ENCODE measurements around the gene CSNK2A1.

Gene CSNK2A1

DNA sequence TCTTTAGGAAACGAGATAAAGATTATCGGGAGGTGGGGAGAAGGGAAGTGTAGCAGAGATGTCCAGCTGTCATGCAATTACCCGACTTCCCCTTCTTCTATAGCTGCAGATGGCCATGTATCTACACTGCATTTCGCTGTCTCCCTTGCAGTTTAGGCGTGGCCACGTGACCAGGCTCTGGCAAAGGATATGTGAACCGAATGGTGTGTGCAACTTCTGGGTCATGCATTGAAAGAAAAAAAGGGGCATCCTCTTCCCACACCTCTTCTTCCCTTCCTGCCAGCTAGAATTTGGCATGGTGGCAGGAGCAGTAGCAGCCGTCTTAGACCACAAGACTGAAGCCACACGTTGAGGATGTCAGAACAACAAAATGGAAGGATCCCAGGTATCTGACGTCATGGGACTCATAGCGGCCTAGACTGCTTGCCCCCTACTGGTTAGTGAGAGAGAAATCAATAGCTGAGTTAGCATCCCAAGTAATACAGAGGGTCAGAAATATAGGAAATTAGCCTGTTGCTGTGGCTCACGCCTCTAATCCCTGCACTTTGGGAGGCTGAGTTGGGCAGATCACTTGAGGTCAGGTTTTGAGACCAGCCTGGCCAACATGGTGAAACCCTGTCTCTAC lies 33.7 kb upstream of the CSNK2A1 start:
- no peak for TF ChIP-seq EZH2phosphoT487 (IDR thresholded peaks at IDR 0.05; ENCODE audit: low read depth)
- TF ChIP-seq, protein P1, sequence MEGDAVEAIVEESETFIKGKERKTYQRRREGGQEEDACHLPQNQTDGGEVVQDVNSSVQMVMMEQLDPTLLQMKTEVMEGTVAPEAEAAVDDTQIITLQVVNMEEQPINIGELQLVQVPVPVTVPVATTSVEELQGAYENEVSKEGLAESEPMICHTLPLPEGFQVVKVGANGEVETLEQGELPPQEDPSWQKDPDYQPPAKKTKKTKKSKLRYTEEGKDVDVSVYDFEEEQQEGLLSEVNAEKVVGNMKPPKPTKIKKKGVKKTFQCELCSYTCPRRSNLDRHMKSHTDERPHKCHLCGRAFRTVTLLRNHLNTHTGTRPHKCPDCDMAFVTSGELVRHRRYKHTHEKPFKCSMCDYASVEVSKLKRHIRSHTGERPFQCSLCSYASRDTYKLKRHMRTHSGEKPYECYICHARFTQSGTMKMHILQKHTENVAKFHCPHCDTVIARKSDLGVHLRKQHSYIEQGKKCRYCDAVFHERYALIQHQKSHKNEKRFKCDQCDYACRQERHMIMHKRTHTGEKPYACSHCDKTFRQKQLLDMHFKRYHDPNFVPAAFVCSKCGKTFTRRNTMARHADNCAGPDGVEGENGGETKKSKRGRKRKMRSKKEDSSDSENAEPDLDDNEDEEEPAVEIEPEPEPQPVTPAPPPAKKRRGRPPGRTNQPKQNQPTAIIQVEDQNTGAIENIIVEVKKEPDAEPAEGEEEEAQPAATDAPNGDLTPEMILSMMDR (IDR thresholded peaks at IDR 0.05; ENCODE audit: low read depth, low read length) = peak; percentile 33; the same call in 1 of the 2 replicates

GRCh38 chr20:576156-576555 lies 32.6 kb upstream of the CSNK2A1 start:
- Histone ChIP-seq H3K9ac (ENCODE audit: low read length) (no peak overlapping the region), H3K4me2 (ENCODE audit: low read length) (no peak overlapping the region), H3K36me3 (replicated peaks; ENCODE audit: low read depth, low read length) (no peaks in the 10 kb centered on the region), H3K4me1 (ENCODE audit: low read length) (peaks cover 6% of the 10 kb centered on the region; the same call in 1 of the 2 replicates), H3K79me2 (ENCODE audit: low read length) (no peaks in the 10 kb centered on the region), H3K27ac (ENCODE audit: low read length) (no peak overlapping the region), H3K27me3 (ENCODE audit: low read depth, low read length) (peaks cover 24% of the 10 kb centered on the region), H3K4me3 (ENCODE audit: low read length) (no peak overlapping the region), H4K20me1 (ENCODE audit: insufficient read depth, low read length) (no peaks in the 10 kb centered on the region), H3K9me3 (ENCODE audit: insufficient read depth, low read length) (no peaks in the 10 kb centered on the region), H2AFZ (ENCODE audit: low read depth, low read length) (no peak overlapping the region)
- no peak for TF ChIP-seq EZH2phosphoT487 (IDR thresholded peaks at IDR 0.05; ENCODE audit: low read depth)
- TF ChIP-seq, protein P1 (IDR thresholded peaks at IDR 0.05; ENCODE audit: low read depth, low read length) = no peak

More for the DNA sequence above, 33.7 kb upstream of the CSNK2A1 start:
- Histone ChIP-seq H3K27ac (ENCODE audit: low read length) (no peak overlapping the region), H3K79me2 (ENCODE audit: low read length) (no peaks in the 10 kb centered on the region), H4K20me1 (ENCODE audit: insufficient read depth, low read length) (no peaks in the 10 kb centered on the region), H3K9me3 (ENCODE audit: insufficient read depth, low read length) (no peaks in the 10 kb centered on the region), H2AFZ (ENCODE audit: low read depth, low read length) (peak overlapping the region; percentile 73; the same call in 1 of the 2 replicates), H3K4me1 (ENCODE audit: low read length) (peaks cover 14% of the 10 kb centered on the region), H3K4me3 (ENCODE audit: low read length) (no peak overlapping the region), H3K4me2 (ENCODE audit: low read length) (peak overlapping the region; percentile 7; the same call in 1 of the 2 replicates), H3K36me3 (replicated peaks; ENCODE audit: low read depth, low read length) (no peaks in the 10 kb centered on the region), H3K27me3 (ENCODE audit: low read depth, low read length) (peaks cover 30% of the 10 kb centered on the region), H3K9ac (ENCODE audit: low read length) (no peak overlapping the region)

- Histone ChIP-seq H3K4me3 (ENCODE audit: low read length) (no peak overlapping the region), H3K4me1 (ENCODE audit: low read length) (peaks cover 2% of the 10 kb centered on the region; the same call in 1 of the 2 replicates), H3K27ac (ENCODE audit: low read length) (no peak overlapping the region), H3K27me3 (ENCODE audit: low read depth, low read length) (peaks cover 21% of the 10 kb centered on the region), H3K9me3 (ENCODE audit: insufficient read depth, low read length) (no peaks in the 10 kb centered on the region), H3K79me2 (ENCODE audit: low read length) (no peaks in the 10 kb centered on the region), H3K4me2 (ENCODE audit: low read length) (no peak overlapping the region), H2AFZ (ENCODE audit: low read depth, low read length) (no peak overlapping the region), H3K9ac (ENCODE audit: low read length) (no peak overlapping the region), H4K20me1 (ENCODE audit: insufficient read depth, low read length) (no peaks in the 10 kb centered on the region), H3K36me3 (replicated peaks; ENCODE audit: low read depth, low read length) (no peaks in the 10 kb centered on the region)
- TF ChIP-seq, protein P1 (IDR thresholded peaks at IDR 0.05; ENCODE audit: low read depth, low read length) = no peak
- TF ChIP-seq EZH2phosphoT487 (IDR thresholded peaks at IDR 0.05; ENCODE audit: low read depth) = no peak
These were observed 31.6 kb upstream of the CSNK2A1 start for GRCh38 chr20:575230-575629.

DNA sequence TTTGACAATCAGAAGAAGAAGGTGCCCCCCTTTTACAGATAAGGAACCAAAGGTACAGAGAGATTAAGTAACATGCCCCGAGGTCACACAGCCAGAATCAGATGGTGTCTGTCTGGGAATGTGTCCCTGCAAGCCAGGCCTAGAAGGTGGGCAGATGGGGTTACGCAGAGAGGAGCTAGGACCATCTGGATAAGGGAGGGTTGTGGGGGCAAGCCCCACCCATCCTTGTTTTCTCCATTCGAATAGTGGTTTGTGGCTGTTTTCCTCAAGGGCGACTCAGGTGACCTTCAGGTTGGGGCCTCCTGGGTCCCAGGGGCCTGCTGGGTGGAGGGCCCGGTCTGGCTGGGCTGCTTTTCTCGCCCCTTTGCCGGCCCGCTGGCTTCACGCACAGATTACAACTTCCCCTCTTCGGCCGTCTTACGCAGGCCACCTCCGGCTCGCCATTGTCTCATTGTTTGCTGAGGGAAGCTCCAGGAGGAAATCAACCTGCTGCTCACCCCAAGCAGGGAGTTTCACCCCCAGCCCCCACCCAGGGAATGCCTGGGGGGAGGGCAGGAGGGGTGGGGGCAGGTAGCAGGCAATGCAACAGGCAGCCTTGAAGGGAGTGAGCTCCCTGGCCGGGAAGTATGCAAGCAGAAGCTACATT lies 30.8 kb upstream of the CSNK2A1 start:
- H3K4me3 ChIP-seq (ENCODE audit: low read length) = no peak overlapping the region
- TF ChIP-seq, protein P1 (IDR thresholded peaks at IDR 0.05; ENCODE audit: low read depth, low read length) = no peak
- TF ChIP-seq EZH2phosphoT487 (IDR thresholded peaks at IDR 0.05; ENCODE audit: low read depth) = no peak
- no peak overlapping the region for H2AFZ ChIP-seq (ENCODE audit: low read depth, low read length)
- no peak overlapping the region for H3K4me2 ChIP-seq (ENCODE audit: low read length)
- peaks cover 24% of the 10 kb centered on the region for H3K27me3 ChIP-seq (ENCODE audit: low read depth, low read length)
- no peak overlapping the region for H3K27ac ChIP-seq (ENCODE audit: low read length)
- no peaks in the 10 kb centered on the region for H3K9me3 ChIP-seq (ENCODE audit: insufficient read depth, low read length)
- H3K79me2 ChIP-seq (ENCODE audit: low read length) = no peaks in the 10 kb centered on the region
- H3K4me1 ChIP-seq (ENCODE audit: low read length) = no peaks in the 10 kb centered on the region
- H4K20me1 ChIP-seq (ENCODE audit: insufficient read depth, low read length) = no peaks in the 10 kb centered on the region
- H3K36me3 ChIP-seq (replicated peaks; ENCODE audit: low read depth, low read length) = no peaks in the 10 kb centered on the region
- H3K9ac ChIP-seq (ENCODE audit: low read length) = no peak overlapping the region
